GM21529 (cell line): ENCODE data around the gene GABRG2.
"Not testable (repeated sequence)": the region's sequence is repeated elsewhere in the genome, so short reads cannot be mapped to it uniquely, and the experiment has no call there.

Source experiments
- ATAC-seq: cut with Tn5 transposase; IDR thresholded peaks from one replicate; pipeline ENCODE4 v1.9.1; 2021; ENCODE audit not compliant: unreplicated experiment

Gene GABRG2

DNA sequence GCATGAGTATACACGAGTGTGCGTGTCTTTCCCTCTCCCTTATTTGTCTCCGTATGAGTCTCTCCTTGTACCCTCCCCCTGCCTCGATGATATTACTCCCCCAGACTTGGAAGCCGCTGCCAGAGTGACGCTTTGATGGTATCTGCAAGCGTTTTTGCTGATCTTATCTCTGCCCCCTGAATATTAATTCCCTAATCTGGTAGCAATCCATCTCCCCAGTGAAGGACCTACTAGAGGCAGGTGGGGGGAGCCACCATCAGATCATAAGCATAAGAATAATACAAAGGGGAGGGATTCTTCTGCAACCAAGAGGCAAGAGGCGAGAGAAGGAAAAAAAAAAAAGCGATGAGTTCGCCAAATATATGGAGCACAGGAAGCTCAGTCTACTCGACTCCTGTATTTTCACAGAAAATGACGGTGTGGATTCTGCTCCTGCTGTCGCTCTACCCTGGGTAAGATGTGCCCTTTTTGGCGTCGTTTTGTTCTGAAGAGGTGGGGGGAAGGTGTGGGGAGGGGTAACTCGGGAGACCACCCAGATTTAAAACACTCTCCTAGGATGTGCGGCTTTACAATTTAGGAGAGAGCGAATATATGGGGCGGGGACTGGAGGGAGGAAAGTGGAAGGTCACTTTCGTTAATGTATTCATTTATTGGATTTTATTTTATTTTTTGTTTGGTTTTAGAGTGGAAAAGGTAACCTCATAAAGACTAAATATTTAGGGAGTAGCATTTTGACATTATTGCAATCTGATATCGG, at the start of gene GABRG2:
GABRG2 (plus strand) TSS at position 119 of the 757 bp plus-strand sequence; CDS start at position 346, 227 bp downstream.
- ATAC-seq, result no peak

DNA sequence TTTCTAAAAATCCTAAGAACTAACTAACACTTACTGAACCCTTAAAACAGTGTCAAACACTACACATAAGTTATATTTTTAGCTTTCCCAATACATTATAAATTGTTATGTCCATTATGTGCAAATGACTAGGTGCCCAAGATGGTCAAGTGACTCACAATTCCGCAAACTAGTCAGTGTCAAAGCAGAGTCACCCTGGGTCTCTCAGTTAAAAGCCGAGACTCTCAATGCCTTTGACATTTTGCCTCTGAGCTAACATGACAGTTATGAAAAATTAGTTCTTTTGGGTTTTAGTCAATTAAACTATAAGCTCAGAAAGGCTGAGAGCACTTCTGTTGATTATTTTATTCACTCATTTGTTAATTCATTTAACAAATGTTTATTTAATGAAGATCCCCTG, 42.3 kb upstream of the GABRG2 start:
- no peak for ATAC-seq

DNA sequence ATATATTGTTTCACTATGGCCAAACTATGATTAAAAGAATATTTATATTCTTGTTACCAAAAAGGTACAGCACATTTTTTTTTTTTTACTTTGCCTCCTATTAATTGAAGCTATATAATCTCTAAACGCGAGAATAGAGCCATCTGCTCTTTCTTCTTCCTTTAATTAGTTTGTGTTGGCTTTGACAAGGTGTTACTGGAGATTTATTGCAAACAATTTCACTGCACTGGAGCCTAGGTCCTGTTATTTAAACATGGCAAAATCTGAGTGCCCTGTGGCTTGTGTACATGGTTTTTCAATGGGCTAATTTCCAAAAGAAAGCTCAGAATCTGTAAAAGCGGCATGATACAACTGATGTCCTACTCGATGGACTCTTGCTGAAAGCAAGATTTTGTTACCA, 40.8 kb upstream of the GABRG2 start:
- ATAC-seq, result no peak

DNA sequence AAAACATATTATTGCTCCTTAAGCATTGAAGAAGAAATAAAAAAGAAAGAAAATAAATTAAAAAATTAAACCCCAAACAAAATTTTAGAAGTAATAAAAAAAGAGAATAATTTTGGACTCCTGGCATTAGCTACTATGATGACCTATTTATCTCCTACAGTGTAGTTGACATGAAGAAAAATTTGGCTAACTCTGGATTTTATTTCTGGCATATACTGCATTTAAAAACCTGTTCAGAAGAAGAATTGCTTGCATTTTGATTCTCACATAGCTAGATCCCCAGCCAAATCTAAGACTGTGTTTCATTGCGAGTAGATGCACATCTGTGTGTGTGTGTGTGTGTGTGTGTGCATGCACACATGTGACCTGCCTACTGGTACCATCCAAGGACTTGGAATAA, 30.1 kb upstream of the GABRG2 start:
- ATAC-seq, result no peak

DNA sequence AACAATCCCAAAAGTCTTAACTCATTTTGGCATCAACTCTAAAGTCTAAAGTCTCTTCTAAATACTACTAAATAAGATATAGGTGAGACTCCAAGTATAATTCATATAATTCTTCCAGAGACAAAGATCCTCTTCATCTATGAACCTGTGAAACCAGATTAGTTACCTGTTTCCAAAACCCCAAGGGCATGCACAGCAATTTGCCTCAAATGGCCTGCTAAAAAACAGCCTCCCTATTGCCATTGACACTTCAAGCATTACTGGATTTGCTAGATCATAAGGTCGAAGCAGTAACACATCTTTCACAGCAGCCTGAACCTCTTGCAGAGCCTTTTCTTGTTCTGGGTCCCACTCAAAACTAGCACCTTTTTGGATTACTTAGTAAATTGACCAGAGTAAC, 20.3 kb upstream of the GABRG2 start:
- no peak for ATAC-seq

DNA sequence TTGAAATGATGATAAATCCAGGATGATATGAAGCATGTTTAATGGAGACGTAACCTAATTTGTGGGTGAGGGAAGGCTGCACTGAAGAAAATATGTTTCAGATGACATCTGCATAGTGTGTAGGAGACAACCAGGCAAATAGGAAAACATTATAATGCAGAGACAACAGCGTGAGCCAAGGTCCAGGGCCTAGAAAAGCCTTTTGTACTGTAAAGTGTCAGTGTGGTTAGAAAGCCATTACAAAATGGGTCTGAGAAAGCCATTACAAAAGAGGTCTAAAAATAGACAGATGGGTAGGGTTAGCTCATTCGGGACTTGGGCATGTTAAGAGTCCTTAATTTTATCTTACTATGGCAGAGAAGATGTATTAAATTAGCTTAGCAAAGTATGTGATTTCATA, 14.9 kb upstream of the GABRG2 start:
- no peak for ATAC-seq

DNA sequence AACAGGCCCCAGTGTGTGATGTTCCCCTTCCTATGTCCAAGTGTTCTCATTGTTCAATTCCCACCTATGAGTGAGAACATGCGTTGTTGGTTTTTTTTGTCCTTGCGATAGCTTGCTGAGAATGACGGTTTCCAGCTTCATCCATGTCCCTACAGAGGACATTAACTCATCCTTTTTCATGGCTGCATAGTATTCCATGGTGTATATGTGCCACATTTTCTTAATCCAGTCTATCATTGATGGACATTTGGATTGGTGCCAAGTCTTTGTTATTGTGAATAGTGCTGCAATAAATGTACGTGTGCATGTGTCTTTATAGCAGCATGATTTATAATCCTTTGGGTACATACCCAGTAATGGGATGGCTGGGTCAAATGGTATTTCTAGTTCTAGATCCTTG, 12.5 kb upstream of the GABRG2 start:
- ATAC-seq, result not testable (repeated sequence)

DNA sequence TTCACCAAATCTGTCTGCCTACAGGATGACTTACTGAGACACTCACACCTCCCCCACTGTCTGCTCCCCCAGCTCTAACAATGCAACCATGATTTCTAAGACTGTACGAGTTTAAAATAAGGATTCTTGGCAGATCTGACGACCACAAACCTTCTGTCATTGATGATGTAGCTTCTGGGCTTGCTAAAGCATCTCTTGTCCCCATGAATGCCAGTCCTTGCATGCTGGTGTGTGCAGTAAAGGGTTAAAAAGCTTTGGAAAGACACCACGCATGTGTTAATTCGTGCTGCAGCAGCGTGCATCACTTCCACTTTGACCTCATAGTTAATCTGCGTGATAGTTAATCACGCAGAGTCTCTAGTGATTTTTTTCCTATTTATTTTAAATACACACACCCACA, 411 bp upstream of the GABRG2 start:
- no peak for ATAC-seq

DNA sequence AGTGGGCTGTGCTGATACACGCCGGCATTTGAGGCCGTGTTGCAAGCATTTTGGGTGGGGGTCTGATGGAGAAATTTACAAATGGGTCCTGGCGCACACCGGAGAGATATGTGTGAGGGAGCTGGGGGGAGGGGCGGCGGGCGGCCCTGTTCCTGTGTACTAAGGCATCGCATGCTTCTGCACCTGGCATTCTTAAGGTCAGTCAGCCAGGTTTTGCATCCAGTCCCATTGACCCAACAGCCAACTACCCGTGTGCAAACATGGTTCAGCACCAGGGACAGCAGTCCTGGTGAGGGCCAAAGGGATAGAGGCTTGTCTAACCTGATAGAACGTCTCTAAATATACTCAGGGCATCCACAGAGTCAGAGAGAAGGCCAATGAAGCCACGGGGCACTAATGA, 839 bp downstream of the GABRG2 start:
- ATAC-seq, result no peak

DNA sequence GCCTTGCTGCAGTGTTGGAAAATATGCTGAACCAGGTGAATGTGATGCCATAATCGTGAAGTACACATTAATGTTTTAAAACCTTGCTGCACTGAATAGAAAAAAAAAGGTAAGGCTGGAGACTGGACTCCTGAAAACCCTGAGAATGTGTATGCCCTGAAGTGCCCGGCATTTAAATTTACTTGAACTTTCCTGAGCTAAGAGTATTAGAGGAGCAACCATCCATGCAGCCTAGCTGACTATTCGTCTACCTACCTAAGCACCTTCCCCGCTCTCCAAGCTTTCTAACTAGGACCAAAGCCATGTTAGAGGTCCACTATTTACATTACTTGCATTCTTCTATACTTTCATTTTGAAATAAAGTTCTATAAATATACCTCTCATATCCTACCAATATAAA, 1.4 kb downstream of the GABRG2 start:
- ATAC-seq, result no peak

DNA sequence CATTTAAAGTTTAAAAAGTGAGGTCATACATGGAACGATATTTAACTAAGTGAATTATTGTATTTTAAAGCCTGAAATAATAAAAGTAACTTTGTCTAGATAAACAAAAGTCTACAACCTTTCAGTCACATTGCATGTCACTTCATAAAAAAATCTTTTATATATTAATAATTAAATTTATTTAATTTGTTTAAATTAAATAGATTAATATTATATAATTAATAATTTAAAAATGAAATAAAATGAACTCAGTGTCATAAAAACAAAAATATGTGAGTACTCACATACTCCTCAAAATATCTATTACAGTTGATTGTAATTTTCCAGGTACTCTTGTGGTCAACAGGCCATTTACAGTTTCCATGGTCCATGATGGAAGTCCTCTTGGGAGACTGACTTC, 11.2 kb downstream of the GABRG2 start:
- ATAC-seq, result no peak

DNA sequence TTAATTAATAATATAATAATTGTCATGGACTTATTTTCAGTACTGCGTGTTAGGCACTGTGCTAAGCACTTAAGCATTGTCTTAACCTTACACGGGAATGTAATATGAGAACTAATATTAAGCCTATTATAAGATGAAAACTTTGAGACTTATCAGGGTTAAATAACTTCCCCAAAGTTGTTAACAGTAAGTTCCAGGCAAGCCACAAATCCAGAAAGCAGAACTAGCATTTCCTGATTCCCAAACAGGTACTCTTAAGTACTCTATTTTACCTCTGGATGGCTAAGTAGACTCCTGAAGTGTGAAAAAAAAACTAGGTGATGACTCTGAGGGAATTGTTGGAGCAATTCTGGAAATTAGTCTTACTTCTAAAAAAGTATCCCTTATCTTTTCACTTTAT, 23.8 kb downstream of the GABRG2 start:
- ATAC-seq, result no peak

DNA sequence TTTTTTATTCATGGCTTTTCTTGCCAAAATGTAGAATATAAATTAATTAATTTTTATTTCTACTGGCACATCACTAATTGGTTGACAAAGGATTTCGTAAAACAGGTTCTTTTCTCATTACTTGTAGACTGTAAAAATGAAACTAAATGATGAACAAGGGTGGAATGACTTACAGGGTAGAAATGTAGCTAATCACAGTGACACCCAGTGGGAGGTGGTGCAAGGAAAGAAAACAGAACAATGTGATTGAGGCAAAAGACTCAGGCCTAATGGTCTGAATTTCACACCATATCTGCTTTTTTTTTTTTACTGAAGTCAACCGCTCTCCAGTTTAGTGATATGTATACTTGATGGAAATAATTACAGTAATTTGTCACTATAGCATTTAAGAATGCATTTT, 28.9 kb downstream of the GABRG2 start:
- no peak for ATAC-seq

DNA sequence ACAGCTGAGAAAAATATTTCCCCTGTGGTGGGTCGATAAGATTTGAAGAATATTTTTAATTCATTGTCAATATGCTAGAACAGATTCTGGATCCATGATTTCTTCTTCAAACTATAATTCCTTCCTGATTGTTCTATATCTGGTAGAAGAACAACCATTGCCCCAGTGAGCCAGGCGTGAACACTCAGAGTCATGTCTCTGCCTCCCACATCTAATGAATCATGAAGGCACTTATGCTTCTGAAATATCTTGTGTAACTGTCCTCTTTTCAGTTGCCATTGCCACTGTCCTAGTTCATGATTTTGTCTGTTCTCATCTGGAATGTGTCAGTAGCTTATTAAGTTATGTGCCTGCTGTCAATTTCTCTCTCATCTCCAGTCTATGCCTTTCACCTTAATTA, 40.0 kb downstream of the GABRG2 start:
- ATAC-seq, result no peak

DNA sequence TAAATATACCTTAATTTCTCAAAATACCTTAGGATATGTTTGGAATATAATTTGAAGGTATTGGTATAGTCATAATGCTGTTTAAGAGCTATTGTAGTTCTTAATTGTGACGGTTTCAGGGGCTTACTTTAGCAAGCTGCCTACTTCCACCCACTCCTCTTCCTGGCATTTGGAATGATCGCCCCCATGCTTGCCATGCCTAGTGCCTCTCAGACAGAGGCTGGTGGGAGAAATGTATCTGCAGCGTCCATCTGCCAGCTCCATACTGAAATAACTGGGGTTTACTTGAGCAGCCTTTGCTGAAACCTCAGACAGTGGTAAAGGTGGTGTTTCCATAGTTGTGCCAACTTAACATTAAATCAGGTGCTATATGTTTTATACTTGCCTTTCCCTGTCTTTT, 52.2 kb downstream of the GABRG2 start:
- ATAC-seq, result no peak

DNA sequence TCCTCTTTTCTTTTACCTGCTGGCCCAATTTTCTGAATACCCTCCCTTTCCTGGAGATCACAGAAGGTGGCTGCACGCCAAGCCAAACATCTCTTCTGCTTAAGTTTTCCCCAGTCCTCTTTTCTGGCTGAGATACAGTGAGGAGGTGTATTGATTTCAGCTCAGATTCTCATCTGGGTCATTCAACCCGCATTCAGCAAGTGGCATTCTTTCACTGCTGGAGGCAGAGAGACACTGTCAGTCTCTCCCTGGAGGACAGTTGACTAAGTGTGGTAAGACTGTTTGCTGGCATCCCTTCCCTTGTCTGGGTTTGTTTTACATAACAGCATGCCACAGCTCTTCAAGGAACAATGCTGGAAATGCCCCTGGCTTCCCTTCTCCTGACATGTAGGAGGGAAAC, 60.5 kb downstream of the GABRG2 start:
- no peak for ATAC-seq

DNA sequence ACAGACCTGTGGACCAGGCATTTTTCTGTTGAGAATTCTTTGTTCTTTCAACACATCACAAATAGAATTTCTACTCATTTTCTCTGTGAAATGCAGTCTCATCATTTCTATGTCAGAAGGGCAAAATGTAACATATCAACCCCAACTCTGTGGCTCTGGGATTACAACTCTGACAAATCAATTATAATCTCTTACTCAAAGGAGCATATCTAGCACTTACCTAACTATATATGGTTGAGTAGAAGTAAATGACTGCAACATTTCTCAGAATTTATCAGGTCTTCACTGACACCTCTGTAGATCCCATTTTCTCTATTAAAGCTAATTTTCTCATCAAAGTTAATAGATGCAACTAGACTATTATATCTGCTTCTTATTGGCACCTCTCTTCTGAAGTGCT, 64.8 kb downstream of the GABRG2 start:
- ATAC-seq, result no peak

DNA sequence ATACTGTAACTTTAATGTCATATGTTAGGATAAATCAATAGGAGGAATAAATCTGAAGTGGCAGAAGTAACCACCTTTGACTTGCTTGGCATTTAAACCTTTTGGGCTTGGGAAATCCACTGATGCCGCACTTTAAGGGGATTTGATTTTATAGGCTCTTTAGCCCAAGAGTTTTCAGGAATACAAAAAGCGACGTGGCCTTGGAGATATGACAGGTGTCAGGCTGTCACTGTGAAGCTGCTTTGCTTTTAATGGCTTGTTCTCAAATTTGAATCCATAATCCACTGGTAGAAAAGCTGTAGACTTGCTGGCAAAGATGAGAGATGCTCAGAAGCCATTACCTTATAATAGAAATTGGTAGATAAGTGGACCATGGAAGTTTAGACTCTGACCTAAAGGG, 71.6 kb downstream of the GABRG2 start:
- ATAC-seq, result no peak

DNA sequence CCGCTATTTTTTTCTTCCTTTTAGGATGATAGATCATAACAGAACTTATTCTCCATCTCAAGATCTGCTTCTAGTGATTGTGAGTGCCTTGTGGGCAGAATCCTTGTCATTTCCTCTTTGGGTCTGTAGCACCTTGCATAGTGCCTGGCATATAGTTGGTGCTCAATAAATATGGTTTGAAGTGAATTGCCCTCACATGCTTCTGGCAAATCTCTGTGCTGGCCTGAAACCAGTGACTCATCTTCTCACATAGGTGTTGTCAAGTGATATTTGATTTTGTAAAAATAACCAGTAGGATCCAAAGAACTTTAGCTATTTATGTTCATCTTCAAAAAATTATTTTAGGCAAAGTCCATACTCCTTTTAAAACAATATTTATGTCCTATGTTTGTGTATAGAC, 86.7 kb downstream of the GABRG2 start:
- no peak for ATAC-seq

DNA sequence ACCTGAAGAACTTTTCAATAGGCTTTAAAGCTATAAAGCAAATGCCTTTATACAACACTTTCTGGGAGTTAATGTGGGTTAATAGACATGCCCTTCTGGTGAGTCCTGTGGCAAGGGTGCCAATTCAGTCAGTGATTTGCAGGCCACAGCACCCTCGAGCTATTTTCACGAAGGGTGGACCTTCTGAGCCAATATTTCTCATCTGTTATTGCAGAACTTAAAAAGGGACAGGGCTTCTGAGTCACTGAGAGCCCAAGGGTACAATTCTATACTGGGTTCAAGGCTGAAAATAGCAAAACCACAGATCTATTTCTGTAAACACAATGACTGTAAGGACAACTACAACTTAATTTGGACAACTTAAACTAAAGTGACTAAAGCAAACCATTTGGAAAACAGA, 92.8 kb downstream of the GABRG2 start:
- ATAC-seq, result no peak

DNA sequence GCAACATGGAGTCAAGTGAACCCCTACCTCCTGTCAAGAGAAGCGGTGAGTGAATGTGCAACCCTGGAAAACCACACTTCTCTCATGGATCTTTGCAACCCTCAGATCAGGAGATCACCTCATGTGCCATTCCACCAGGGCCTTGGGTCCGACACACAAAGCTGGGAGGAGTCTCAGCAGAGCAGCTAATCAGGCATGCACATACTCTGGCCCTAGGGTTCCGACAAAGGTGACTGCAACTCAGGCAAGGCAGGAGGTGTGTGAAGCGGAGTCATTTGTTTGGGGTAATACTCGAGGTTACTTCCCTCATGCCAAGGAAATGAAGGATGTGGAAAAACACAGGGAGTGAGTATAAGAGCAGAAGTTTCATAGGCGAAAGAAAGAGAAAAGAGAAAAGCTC, 96.1 kb downstream of the GABRG2 start:
- no peak for ATAC-seq

DNA sequence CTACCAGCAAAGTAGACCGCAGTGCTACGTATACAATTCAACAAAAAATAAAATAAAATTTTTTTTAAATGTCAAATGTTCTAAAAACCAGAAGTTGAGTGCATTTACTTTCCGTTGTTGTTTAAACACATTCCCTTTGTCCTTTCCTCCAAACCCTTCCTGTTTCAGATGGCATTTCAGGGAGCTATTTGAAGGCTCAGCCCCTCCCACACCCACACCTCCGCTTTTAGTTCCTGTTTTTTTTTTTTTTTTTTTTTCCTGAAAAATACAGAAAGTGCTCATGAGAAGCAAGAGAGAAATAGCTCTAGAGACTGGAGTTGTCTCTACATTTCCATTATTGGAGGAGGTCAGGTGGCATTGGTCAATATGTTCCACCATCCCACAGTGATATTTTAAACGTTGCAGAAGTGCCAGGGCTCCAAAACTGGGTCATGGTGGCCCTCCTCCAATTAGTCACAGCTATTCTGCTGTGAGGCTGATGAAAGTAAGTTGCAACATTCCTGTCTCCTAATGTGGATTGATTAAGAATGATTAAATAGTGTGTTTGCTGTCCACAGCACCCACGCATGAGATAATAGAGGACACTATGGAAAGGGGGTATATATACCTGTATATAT, 106.9 kb downstream of the GABRG2 start:
- ATAC-seq, result no peak

DNA sequence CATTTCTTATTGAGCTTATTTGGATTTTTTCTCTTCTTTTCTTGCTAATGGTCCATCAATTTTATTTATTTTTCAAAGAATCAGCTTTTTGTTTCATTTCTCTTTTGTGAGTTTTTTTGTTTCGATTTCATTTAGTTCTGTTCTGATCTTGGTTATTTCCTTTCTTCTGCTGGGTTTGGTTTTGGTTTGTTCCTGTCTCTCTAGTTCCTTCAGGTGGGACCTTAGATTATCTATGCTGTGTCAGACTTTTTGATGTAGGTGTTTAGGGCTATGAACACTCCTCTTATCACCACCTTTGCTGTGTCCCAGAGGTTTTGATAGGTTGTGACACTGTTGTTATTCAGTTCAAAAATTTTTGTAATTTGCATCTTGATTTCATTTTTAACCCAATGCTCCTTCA, 119.8 kb downstream of the GABRG2 start:
- ATAC-seq, result no peak
